ENCODE measurements around the gene PCIF1.

PCIF1 gene

DNA sequence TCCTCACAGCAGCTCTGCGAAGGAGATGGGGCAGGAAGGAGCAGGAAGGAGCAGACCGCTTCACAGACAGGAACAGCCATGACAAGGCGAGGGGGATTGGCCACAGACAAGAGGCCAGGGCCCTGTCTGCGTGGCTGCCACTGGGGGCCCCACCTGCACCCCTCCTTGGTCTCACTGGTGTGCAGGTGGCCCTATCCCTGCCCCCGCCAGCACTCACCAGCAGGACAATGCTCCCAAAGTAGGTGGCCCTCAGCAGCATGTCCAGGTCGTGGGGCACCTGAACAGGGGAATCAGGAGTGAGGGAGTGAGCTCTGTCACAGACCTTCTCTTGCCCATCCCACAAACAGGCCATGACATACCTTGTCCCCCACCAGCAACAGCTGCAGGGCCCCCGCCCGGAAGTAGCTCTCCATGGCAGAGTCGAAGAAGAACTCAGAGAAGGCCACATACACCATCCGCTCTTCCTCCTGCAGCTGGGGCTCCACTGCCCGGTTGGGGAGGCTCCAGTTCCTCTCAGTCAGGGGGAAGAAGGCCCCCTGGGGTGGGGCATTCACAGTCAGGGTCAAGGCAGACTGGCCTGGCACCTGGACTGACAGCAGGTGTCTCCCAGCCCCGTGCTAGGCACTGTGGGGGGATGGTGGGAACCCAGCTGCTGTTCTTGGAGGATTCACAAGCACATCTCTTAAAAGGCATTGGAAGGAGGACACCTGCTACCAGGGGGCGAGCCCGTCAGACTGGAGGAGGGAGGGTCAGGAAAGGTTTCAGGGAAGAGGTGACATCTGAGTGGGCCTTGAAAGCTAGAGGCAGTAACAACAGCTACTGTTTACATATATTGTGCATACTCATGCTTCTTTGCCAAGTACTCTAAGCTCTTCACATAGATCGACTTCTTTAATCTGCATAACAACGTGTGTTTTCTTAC, 29.6 kb upstream of the PCIF1 start:
- DNase-seq (ENCODE audit: low spot score) = no peak

DNA sequence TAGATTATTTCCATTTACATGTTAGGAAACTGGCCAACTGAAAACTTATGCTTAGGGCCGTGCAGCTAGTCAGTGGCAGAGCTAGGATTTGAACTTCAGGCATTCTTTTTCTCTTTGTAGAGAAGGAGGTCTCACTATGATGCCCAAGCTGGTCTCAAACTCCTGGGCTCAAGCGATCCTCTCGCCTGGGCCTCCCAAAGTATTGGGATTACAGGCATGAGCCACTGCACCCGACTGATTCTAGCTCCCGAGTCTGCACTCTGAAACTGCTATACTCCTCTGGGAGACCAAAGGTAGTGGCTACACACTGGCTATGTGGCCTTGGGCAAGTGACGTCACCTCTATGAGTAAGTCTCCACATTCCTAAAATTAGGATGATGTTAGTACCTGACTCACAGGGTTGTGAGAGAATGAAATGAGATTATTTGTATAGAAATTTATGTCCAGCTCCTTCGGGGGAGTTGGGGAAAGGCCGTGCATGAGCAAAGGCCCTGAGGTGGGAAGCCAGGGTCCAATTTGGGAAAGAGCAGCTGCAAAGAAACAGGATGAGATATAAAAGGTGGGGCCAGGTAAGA, 28.9 kb upstream of the PCIF1 start:
- DNase-seq (ENCODE audit: low spot score) = no peak

DNA sequence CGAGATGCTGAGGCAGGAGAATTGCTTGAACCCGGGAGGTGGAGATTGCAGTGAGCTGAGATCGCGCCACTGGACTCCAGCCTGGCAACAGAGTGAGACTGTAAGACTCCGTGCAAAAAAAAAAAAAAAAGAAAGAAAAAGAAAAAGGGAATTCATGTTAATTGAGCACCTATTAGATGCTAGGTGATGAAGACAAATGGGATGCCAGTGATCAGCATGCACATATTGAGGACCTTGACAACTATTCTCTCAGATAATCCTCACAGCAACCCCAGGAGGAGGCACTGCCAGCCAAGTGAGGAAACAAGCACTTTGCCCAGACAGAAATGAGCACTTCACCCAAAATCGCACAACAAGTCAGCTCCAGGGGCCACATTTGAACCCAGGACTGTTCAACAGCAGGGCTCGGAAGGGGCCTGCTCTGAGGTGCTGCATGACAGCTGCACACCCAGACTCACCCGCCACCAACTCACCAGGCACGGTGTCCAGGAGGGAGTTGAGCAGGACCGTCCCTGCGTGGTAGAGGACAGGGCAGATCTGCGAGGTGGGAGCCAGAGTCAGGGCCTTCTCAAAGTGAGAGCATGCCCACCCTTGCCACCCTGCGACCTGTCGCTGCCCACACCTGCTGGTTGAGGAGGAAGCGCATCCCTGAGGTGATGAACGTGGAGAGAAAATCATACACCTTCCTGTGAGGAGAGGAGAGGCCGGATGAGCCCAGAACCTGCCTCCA, 27.1 kb upstream of the PCIF1 start:
- DNase-seq (ENCODE audit: low spot score) = no peak

DNA sequence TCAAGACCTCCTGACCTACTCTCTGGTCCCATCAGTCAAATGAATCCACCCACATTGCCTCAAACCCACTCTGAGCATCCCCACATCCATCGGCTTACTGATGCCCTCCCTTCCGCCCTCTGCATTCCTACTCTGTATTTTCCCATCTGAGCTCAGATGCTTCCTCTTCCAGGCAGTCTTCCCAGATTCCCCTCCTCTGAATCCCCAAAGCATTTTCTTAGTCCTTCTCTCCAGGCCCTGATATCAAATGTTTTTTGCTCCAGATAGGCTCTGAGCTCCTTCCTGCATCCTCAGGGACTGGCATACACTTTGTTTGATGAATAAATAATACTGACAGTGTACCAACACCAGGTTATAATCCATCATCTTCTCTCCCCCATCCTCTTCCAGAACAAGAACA, 26.4 kb upstream of the PCIF1 start:
- DNase-seq (ENCODE audit: low spot score) = no peak

DNA sequence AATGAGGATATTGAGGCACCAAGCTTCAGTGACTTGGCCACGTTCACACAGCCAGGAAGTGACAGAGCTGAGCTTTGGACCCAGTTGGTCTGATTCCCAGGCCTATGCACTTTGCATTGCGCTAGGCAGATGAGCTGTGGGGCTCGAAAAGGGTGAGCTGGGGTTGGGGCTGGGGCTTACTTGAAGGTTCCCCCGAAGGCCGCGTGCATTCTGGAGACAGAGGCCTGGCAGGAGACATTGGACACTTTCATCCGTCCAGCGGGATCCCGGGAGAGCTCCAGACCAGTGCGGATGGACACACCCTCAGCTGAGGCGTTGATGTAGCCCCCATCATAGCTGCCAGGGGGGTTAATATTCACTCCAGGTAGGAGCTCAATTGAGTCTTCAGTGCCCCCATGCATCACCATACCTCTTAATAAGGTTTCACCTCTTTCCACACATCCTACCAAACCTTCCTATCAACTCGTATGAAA, 25.1 kb upstream of the PCIF1 start:
- DNase-seq (ENCODE audit: low spot score) = no peak

DNA sequence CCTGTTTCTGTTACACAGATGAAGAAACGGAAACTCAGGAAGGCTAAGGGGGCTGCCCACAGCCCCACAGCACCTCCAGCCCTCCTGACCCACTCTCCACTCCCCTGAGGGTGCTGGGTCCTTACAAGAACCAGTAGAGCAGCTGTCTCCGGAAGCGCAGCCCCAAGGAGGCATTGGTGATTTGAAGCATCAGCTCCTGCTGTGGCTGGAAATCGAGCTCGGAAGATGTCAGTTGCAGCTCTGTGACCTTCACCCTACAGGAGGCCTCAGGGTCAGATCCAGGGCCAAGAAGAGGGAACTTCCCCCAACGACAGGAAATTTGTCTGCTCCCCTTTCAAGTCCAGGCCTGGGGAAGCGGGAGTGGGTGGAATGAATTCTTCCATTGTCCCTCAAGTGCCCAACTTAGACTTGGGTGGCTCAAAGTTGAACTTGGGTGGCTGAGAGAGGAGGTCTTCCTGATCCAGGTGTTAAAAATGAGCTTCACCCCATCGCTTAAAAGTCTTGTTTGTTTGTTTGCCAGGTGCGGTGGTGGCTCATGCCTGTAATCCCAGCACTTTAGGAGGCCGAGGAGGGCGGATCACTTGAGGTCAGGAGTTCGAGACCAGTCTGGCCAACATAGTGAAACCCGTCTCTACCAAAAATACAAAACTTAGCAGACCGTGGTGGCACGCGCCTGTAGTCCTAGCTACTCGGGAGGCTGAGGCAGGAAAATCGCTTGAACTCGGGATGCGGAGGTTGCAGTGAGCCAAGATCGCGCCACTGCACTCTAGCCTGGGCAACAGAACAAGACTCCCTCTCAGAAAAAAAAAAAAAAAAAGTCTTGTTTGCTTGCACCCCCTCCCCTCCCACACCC, 24.4 kb upstream of the PCIF1 start:
- DNase-seq (ENCODE audit: low spot score) = no peak

DNA sequence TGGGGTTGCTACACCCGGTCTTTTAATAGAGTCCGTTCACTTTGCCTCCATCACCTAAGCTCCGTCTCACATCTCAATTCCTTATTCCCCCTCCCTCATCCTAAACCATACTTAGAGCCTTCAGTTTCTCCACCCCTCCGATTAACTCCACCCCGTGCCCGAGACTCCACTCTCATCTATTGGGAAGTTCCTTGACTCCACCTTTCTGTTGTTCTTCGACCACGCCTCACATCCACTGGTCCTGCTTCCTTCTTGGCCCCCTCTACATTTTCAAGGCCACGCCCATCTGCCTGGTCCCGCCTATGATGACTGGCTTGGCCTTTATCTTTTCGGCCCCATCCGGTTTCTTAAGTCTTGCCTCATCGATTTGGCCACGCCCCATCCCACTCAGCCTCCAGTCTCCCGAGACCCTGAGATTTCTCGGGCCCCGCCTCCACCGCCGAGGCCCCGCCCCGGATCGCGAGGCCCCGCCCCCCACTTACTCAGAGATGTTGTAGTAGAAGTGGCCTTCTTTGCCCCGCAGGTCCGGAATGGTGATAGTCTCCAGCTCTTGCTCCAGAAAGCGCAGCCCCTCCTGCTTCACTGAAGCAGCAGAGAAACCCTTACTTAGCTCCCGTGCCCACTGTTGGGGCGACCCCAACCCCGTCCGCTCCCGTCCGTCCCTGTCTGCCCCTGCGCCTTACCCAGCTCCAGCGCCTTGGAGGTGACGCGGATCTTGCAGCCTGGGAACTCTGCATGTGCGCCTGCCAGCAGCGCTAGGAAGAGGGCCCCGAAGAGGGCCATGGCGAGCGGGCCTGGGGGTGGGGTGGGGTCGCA, 23.6 kb upstream of the PCIF1 start:
- peak; percentile 98 for DNase-seq (ENCODE audit: low spot score)

DNA sequence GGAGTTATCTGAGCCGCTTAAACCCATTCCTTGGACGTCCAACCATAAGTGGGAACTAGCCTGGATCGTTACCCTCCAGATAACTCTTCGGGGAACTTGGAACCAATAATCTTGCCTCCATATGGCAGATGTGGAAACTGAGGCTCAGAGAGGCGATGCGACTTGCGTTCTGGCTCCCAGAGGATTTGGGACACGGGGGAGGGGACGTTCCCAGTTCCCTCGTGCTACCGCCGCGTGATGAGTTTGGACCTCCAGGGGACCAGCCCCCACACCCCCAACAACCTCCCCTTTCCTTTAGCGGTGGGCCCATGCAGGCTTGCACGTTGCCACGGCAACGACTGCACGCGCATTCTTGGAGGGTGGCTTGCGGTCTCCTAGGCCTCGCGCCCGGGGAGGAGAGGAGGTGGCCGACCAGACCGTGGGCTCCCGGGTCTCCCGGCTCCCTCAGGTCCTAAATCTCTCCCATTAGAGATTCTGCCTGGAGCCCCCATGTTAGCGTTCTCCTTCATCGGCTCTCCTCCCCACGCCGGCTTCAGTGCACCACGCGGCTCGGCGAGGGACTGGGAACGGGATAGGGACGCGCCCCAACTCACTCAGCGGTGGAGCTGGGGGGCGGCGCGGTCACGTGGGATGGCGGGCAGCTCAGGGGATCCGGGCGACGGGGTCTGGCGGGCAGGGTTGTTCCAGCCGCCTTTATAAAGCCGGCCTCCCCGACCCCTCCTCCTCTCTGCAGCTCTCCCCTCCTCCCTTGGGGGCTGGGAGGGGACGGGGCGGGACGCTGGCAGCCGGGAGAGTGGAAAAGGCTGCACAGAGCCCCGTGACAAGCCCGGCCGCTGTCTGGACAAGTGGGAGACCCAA, 22.8 kb upstream of the PCIF1 start, which contains the start of gene PLTP:
TSS of gene PLTP (minus strand) at position 670 of the 858 bp plus-strand sequence. CDS start 703 bp downstream, outside the sequence.
- DNase-seq (ENCODE audit: low spot score) = no peak

DNA sequence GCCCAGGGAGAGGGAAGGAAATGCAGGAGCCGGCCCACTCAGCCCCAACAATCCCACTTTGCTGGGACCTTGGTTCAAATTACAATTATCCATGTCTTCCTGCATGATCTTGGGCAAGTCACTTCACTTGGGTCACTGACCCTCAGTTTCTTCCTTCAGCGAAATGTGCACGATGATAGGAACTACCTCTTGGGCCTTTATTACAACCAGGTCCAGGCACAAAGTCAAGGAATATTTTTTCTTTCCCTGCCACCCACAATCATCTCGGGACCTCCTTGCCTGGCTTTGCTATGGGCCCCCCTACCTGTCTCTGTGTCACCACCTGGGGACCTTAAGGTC, 22.2 kb upstream of the PCIF1 start:
- DNase-seq (ENCODE audit: low spot score) = no peak

DNA sequence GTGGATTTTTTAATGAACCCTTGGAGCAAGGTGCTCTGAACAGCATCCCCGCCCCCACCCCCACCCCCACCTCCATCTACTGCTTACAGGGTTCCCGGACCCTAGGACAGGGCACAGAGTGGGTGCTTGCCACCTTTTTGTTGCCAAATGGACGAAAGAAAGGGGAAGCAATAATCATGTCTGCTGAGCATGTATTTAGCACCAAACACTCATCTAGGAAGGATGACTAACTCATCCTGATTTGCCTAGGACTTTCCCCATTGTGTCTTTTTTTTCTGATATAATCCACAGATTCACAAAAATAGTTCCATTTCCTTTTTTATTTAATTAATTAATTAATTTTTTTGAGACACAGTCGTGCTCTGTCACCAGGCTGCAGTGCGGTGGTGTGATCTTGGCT, 21.4 kb upstream of the PCIF1 start:
- no peak for DNase-seq (ENCODE audit: low spot score)

DNA sequence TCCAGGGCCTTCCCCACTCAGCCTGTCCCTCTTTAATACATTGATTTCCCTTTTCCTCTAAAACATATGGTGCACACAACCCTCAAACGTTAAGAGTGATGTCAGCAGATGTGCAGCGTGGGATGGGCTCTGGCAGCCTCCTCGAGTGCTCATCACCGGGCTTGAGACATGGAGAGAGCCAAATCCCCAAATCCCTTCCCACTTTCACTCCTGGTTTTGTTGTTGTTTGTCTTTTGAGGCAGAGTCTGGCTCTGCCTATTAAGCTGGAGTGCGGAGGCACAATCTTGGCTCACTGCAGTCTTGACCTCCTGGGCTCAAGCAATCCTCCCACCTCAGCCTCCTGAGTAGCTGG, 16.7 kb upstream of the PCIF1 start:
- DNase-seq (ENCODE audit: low spot score) = no peak

DNA sequence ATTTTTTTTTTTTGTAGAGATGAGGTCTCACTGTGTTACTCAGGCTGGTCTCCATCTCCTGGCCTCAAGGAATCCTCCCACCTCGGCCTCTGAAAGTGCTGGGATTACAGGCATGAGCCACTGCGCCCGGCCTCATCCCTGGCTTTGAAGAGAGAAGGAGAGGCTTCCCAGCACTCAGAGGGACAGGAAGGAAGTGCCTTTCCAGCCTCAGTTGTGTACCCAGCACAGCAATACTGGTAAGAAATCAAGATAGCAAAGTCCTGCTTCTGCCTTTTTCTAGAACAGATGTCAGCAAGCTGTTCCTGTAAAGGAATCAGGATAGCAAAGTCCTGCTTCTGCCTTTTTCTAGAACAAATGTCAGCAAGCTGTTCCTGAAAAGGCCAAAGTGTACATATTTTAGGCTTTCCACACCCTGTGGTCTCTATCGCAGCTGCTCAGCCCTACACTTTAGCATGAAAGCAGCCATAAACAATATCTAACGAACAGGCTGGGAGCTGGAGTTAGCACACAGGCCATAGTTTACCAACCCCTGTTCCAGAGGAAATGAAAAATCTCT, 16.2 kb upstream of the PCIF1 start:
- no peak for DNase-seq (ENCODE audit: low spot score)

DNA sequence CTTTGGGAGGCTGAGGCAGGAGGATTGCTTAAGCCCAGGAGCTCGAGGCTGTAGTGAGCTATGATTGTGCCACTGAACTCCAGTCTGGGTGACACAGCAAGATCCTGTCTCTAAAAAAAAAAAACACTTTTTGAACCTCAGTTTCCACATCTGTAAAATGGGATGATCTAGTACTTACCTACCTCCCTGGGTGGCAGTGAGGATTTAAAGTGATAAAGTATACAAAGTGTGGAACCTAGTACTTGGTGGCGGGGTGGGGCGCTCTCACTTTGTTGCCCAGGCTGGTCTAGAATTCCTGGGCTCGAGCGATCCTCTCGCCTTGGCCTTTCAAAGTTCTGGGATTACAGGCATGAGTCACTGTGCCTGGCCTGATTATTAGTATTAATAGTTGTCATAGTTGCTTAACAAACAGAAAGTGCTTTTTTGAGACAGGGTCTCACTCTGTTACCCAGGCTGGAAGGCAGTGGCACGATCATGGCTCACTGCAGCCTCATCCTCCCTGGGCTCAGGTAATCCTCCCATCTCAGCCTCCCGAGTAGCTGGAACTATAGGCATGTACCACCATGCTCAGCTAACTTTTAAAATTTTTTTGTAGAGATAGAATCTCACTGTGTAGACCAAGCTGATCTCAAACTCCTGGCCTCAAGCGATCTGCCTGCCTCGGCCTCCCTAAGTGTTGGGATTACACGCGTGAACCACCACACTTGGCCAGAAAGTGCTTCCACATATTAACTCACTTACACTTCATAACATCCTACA, 15.5 kb upstream of the PCIF1 start:
- no peak for DNase-seq (ENCODE audit: low spot score)

DNA sequence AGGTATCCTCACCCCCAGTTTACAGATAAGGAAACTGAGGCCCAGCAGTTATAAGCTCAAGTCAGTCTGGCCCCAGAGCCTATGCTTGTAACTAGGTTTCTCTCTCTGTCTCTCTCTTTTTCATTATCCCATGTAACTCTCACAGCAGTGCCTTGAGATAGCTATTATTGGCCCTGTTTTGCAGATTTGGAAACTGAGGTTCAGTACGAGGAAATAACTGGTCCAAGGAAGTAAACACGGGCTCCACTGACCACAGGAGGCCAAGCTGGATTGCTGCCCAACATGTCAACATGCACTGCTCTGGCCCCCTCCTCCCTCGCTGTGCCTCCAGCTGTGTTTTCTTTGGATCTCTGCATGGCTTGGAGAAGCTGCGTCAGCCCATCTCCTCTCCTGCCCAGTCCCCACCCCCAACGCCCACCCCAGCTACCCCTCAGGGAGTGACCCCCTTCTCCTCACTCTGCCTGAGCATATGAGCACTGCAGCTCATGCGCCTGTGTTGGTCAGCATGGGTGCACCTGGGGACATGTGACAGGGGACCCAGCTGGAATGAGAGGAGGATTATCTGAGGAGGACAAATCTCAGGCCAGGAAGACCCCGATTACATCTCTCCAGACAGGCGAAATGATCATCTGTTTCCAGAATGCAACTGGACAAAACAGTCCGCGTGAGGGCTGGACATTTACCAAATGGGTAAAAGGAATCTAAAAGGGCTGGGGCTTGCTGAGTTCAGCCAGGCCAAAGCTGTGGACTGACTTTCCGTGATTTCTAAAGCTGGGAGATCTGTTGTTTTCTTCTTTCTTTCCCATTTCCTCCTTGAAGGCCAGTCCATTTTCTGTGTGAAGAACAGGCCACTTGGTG, 14.7 kb upstream of the PCIF1 start:
- no peak for DNase-seq (ENCODE audit: low spot score)

DNA sequence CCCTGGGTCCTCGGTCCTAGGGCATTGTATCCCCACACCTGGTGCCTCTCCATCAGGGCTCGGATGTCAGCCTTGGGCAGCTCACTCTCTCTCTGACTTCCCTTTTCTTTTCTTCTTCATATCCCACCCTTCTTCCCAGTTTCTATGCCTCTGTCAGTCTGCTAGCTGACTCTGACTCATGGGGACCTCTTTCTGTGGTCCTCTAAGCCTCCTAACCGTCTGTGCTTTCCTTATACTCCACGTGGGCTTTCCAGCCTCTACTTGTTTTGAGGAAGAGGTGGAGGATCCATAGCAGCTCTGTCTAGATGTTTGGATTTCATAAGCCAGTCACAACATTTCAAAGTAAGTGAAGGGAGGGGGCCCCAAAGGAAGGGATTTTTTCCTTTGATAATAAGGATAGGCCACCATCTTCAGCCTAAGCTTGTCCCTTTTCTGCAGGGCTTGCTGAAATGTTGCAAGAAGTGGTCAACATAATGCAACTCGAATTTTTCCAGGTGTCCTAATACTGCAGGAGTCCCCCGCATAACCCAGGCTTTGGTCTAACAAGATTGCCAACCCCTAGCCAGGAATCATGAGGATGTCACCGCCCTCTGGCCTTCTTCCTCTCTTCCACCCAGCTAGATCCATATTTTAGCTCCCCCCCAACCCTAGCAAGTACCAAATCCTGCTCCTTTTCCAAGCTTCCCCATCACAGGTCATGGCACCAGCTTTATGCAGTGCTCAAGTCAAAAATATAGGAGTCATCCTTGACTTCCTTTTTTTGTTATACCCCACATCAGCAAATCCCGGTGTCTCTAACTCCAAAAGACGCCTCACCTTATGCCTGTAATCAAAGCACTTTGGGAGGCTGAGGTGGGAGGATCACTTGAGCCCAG, 13.8 kb upstream of the PCIF1 start:
- DNase-seq (ENCODE audit: low spot score) = no peak

DNA sequence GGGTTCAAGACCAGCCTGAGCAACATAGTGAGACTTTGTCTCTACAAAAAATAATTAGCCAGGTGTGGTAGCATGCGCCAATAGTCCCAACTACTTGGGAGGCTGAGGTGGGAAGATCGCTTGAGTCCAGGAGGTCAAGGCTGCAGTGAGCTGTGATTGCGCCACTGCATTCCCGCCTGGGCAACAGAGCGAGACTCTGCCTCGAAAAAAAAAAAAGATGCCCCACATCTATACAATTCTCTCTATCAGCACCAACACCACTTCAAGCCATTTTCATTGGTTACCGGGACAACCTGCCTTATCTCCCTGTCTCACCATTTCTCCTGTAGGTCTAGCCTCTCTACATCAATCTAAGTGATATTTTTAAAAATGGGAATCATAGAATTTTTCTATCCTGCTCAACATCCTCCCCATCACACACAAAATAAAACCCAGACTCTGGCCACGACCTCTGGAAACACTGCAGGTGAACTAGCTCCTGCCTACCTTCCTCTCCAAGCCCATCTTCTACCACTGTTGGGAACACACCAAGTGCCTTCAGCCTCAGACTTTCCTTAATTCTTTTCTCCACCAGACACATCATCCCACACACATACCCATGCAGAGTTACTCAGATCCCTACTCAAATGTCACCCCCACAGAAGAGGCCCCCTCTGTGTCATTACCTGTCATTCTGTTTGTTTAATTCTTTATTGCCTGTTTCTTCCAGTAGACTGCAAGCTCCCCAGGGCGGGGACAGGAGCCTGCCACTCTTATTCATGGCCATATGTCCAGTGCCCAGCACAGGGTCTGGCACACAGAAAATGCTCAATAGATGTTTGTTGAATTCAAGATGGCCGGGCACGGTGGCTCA, 12.9 kb upstream of the PCIF1 start:
- no peak for DNase-seq (ENCODE audit: low spot score)
